Measurements from ENCODE around the gene SPOCK1. TPM values are rescaled to one million over a fixed set of nuclear protein-coding genes. Genes with fewer than 3 reads are reported as not detected.

SPOCK1 gene
- total RNA-seq, 1 donor, result 231 TPM

DNA sequence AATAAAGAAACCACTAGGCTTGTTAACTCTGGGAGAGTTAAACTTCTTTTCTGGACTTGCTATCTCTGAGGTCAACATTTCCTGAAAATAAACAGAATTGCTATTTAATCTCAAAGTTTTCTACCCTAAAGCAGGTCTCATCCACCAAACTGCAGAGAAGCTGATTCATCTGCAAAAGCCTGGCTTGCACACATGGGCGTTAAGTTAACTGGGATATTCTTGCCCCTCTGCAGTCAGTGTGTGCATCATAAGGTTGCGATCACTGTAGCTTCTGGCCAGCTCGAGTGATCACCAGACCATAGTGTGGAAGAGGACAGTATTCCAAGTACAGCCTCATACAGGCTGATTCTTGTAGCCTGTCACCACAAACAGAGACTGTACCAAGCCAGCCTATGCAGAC, 99.2 kb downstream of the SPOCK1 start:
- Histone ChIP-seq H3K4me2 (ENCODE audit: insufficient read depth, low read length) (no peak overlapping the region), H3K79me2 (ENCODE audit: insufficient read depth, low read length) (peaks cover 48% of the 10 kb centered on the region), H3K4me1 (ENCODE audit: insufficient read depth, low read length) (peaks cover 6% of the 10 kb centered on the region), H4K20me1 (ENCODE audit: insufficient read depth, low read length) (peaks cover 65% of the 10 kb centered on the region), H2AFZ (ENCODE audit: low read length) (no peak overlapping the region), H3K9me3 (ENCODE audit: low read depth, low read length) (no peaks in the 10 kb centered on the region), H3K36me3 (ENCODE audit: insufficient read depth, low read length) (no peaks in the 10 kb centered on the region), H3K4me3 (ENCODE audit: insufficient read depth, low read length) (no peak overlapping the region), H3K27me3 (ENCODE audit: insufficient read depth, low read length) (no peaks in the 10 kb centered on the region), H3K27ac (ENCODE audit: low read depth, low read length) (no peak overlapping the region)
- DNase-seq (ENCODE audit: insufficient read length, low spot score, missing footprints), result no peak
- TF ChIP-seq, protein P1, sequence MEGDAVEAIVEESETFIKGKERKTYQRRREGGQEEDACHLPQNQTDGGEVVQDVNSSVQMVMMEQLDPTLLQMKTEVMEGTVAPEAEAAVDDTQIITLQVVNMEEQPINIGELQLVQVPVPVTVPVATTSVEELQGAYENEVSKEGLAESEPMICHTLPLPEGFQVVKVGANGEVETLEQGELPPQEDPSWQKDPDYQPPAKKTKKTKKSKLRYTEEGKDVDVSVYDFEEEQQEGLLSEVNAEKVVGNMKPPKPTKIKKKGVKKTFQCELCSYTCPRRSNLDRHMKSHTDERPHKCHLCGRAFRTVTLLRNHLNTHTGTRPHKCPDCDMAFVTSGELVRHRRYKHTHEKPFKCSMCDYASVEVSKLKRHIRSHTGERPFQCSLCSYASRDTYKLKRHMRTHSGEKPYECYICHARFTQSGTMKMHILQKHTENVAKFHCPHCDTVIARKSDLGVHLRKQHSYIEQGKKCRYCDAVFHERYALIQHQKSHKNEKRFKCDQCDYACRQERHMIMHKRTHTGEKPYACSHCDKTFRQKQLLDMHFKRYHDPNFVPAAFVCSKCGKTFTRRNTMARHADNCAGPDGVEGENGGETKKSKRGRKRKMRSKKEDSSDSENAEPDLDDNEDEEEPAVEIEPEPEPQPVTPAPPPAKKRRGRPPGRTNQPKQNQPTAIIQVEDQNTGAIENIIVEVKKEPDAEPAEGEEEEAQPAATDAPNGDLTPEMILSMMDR (IDR thresholded peaks at IDR 0.05; ENCODE audit: extremely low read depth, low read depth, low read length), result no peak

DNA sequence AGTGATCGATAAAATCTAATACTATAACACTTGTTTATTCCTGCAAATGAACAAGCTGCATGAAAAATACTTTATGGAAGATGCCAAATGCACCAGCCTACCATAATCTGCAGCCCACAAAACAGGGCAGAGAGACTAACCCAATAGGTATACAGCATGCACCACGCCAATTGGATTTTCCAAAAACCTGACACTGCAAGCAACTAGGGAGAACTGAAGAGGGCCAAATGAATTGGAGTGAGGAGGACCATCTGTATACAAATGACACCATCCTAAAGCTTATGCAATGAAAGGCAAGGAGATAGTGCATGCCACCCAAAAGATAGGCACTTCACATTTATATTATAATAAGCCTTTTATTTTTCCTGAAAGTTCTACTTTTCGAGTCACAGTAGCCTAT, 100.4 kb downstream of the SPOCK1 start:
- Histone ChIP-seq H3K36me3 (ENCODE audit: insufficient read depth, low read length) (no peaks in the 10 kb centered on the region), H3K4me3 (ENCODE audit: insufficient read depth, low read length) (no peak overlapping the region), H3K27me3 (ENCODE audit: insufficient read depth, low read length) (no peaks in the 10 kb centered on the region), H4K20me1 (ENCODE audit: insufficient read depth, low read length) (peaks cover 64% of the 10 kb centered on the region), H3K4me2 (ENCODE audit: insufficient read depth, low read length) (no peak overlapping the region), H3K27ac (ENCODE audit: low read depth, low read length) (no peak overlapping the region), H2AFZ (ENCODE audit: low read length) (no peak overlapping the region), H3K9me3 (ENCODE audit: low read depth, low read length) (no peaks in the 10 kb centered on the region), H3K4me1 (ENCODE audit: insufficient read depth, low read length) (peaks cover 6% of the 10 kb centered on the region), H3K79me2 (ENCODE audit: insufficient read depth, low read length) (peaks cover 47% of the 10 kb centered on the region)
- no peak for DNase-seq (ENCODE audit: insufficient read length, low spot score, missing footprints)
- TF ChIP-seq, protein P1 (IDR thresholded peaks at IDR 0.05; ENCODE audit: extremely low read depth, low read depth, low read length), result no peak

DNA sequence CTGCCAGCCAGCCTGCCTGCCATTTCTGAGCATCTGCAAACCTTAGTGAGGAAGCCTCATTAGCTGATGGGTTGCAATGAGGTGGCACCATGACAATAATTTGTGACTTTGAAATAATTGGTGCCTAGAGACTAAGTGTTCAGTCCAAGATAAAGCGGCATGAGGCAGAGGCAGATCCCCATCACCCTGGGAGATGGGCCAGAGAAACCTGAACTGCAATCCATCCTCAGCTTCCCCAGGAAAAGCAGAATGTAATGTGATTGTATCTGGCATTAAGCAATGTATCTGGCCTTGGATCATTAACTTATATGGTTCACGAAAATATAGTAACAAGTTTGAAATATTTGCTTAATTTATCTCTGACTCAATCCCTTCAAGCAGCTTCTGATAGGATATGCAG, 101.0 kb downstream of the SPOCK1 start:
- no peak overlapping the region for H3K27ac ChIP-seq (ENCODE audit: low read depth, low read length)
- TF ChIP-seq, protein P1 (IDR thresholded peaks at IDR 0.05; ENCODE audit: extremely low read depth, low read depth, low read length), result no peak
- H3K4me1 ChIP-seq (ENCODE audit: insufficient read depth, low read length), result peaks cover 10% of the 10 kb centered on the region
- H3K4me2 ChIP-seq (ENCODE audit: insufficient read depth, low read length), result no peak overlapping the region
- H3K79me2 ChIP-seq (ENCODE audit: insufficient read depth, low read length), result peaks cover 45% of the 10 kb centered on the region
- DNase-seq (ENCODE audit: insufficient read length, low spot score, missing footprints), result no peak
- H2AFZ ChIP-seq (ENCODE audit: low read length), result no peak overlapping the region
- no peaks in the 10 kb centered on the region for H3K36me3 ChIP-seq (ENCODE audit: insufficient read depth, low read length)
- H3K27me3 ChIP-seq (ENCODE audit: insufficient read depth, low read length), result no peaks in the 10 kb centered on the region
- H3K9me3 ChIP-seq (ENCODE audit: low read depth, low read length), result no peaks in the 10 kb centered on the region
- H4K20me1 ChIP-seq (ENCODE audit: insufficient read depth, low read length), result peaks cover 63% of the 10 kb centered on the region
- H3K4me3 ChIP-seq (ENCODE audit: insufficient read depth, low read length), result no peak overlapping the region

DNA sequence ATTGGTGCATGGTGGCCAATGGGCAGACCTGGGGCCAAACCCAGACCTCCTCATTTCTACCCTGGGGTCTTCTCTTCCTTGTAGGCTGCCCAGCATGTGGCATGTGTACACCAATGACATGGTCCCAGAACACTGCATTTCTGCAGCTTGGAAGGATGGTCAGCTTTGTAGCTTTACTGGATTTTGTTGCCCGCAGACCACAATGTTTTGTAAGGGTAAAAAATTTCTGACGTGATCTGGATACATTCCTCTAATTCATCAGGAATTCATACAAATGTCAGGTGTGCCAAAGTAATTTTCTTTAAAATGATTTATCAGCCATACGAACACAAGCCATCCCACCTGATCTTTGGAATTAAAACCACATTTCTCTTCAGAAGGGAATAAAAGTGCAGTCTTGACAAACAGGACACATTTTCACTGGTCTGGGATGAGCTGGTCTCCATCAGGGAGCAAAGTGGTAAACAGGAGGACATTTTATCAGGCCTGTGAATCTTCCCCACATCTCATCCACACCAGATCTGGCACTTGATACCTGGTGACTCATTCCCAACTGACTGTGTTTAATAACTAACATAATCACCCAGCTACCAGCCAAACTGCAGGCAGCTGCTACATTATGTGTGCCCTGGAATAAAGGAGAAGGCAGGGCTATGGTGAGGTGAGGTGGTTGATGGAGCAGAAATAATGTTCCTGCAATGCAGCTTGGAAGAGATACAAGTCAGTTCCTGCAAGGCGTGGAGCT, 103.9 kb downstream of the SPOCK1 start:
- Histone ChIP-seq H4K20me1 (ENCODE audit: insufficient read depth, low read length) (peaks cover 68% of the 10 kb centered on the region), H3K79me2 (ENCODE audit: insufficient read depth, low read length) (peaks cover 38% of the 10 kb centered on the region), H3K27ac (ENCODE audit: low read depth, low read length) (no peak overlapping the region), H3K4me1 (ENCODE audit: insufficient read depth, low read length) (peaks cover 12% of the 10 kb centered on the region), H3K4me2 (ENCODE audit: insufficient read depth, low read length) (no peak overlapping the region), H2AFZ (ENCODE audit: low read length) (no peak overlapping the region), H3K27me3 (ENCODE audit: insufficient read depth, low read length) (no peaks in the 10 kb centered on the region), H3K9me3 (ENCODE audit: low read depth, low read length) (no peaks in the 10 kb centered on the region), H3K4me3 (ENCODE audit: insufficient read depth, low read length) (no peak overlapping the region), H3K36me3 (ENCODE audit: insufficient read depth, low read length) (no peaks in the 10 kb centered on the region)
- TF ChIP-seq, protein P1 (IDR thresholded peaks at IDR 0.05; ENCODE audit: extremely low read depth, low read depth, low read length), result no peak
- peak; percentile 68 for DNase-seq (ENCODE audit: insufficient read length, low spot score, missing footprints)
